Epithelial cell of proximal tubule (primary cell): Measurements from ENCODE around the gene RAB11FIP4. TPM values are rescaled to one million over a fixed set of nuclear protein-coding genes. Genes with fewer than 3 reads are reported as not detected.

Source experiments
- DNase-seq: peaks from one replicate; pipeline ENCODE4 v3.0.0-alpha.2; 2011; ENCODE audit warnings: low read depth
- H3K4me3 ChIP-seq: 2 replicates; pipeline ENCODE4 v1.5.1; 2011; ENCODE audit warnings: low read depth, mild to moderate bottlenecking, low read length
- CTCF ChIP-seq: conservative IDR thresholded peaks from 2 replicates; pipeline ENCODE4 v1.5.1; 2012; ENCODE audit warnings: low read depth, mild to moderate bottlenecking, low read length
- total RNA-seq: library from RNA; depleted of rRNA; stranded (reverse); fragments of >200 nt; gene quantifications from 2 replicates; pipeline ENCODE4 v1.2.3, GENCODE V29; 2015

The RAB11FIP4 gene
- total RNA-seq, 1 donor from 2014 or later: 15.1 TPM

- DNase-seq: no peak
- H3K4me3 ChIP-seq: no peak overlapping the region
- TF ChIP-seq CTCF: no peak
These were observed 146.7 kb downstream of the RAB11FIP4 start for GRCh38 chr17:31538080-31538762.

- H3K4me3 ChIP-seq: no peak overlapping the region
- no peak for TF ChIP-seq CTCF
- no peak for DNase-seq
These were observed 149.3 kb downstream of the RAB11FIP4 start for GRCh38 chr17:31540602-31541307.

- no peak for DNase-seq
- H3K4me3 ChIP-seq: no peak overlapping the region
- TF ChIP-seq CTCF: peak; percentile 29
These were observed 150.1 kb downstream of the RAB11FIP4 start for GRCh38 chr17:31541559-31541958.

GRCh38 chr17:31544186-31544585 lies 152.7 kb downstream of the RAB11FIP4 start:
- TF ChIP-seq CTCF: no peak
- no peak overlapping the region for H3K4me3 ChIP-seq
- DNase-seq: no peak

- H3K4me3 ChIP-seq: no peak overlapping the region
- TF ChIP-seq CTCF: no peak
These were observed 155.2 kb downstream of the RAB11FIP4 start for GRCh38 chr17:31546650-31547049.

GRCh38 chr17:31548709-31549108 lies 157.2 kb downstream of the RAB11FIP4 start:
- peak overlapping the region; percentile 93 for H3K4me3 ChIP-seq
- no peak for DNase-seq
- TF ChIP-seq CTCF: no peak

More at GRCh38 chr17:31546650-31547049, 155.2 kb downstream of the RAB11FIP4 start:
- no peak for DNase-seq
